Pancreas (tissue), 10 donors: ENCODE data around the gene BCAP31. TPM values are rescaled to one million over a fixed set of nuclear protein-coding genes. Genes with fewer than 3 reads are reported as not detected.

ENCODE experiments used
- ATAC-seq, 4 donors: fragments of 200-7000 bp; cut with Tn5 transposase; one replicate each; pipeline versions ENCODE4 v1.8.0 to v1.9.1; 2020; ENCODE audit warnings: mild to moderate bottlenecking in 4 of 4, moderate library complexity in 4 of 4
- DNase-seq, 6 donors: peaks; one replicate each; pipeline ENCODE4 v3.0.0-alpha.2; 2020
- FAIRE-seq: peaks from 2 replicates; lab custom pipeline; 2012; peaks lifted over from hg19 to GRCh38; lab: Jason Lieb, UNC
- H3K27ac ChIP-seq, 4 donors: fragments of 200-600 bp; sonication (generic); 1 replicate in 3 of 4; 2 replicates in 1 of 4; pipeline versions ENCODE4 v1.5.0 to v1.8.0; 2020
- H3K27me3 ChIP-seq, 4 donors: fragments of 200-600 bp; one replicate each; pipeline ENCODE4 v1.8.0; 2021
- H3K36me3 ChIP-seq, 3 donors: fragments of 200-600 bp; sonication (generic) in 1 of 3; one replicate each; pipeline versions ENCODE4 v1.5.0 to v1.8.0; 2020 to 2021
- H3K4me1 ChIP-seq, 3 donors: fragments of 200-600 bp; one replicate each; pipeline ENCODE4 v1.8.0; 2021
- H3K4me3 ChIP-seq, 4 donors: fragments of 200-600 bp; sonication (generic) in 2 of 4; one replicate each; pipeline versions ENCODE4 v1.5.0 to v1.8.0; 2020 to 2021
- H3K9me3 ChIP-seq, 4 donors: fragments of 200-600 bp; one replicate each; pipeline ENCODE4 v1.8.0; 2021
- WGBS, 2 donors: extraction: QIAGEN DNeasy Blood & Tissue Kit; methylation state at CpG; one replicate each; pipeline ENCODE4 v1.1.7; 2013; 5-methylcytosine and 5-hydroxymethylcytosine counted together
- intact Hi-C, 3 donors: fragments of 100-400 bp; cut with DNase I; formaldehyde crosslinking; loops; one replicate each; pipeline versions ENCODE4 v1.11.1 to v1.14.2; 2022
- polyA plus RNA-seq, 2 donors: library from polyadenylated mRNA; stranded (reverse); fragments of 200-250 nt; gene quantifications; one replicate each; pipeline ENCODE4 v1.2.3, GENCODE V29; 2013
- total RNA-seq, 6 donors: library from RNA; stranded (reverse); fragmentation: NEBNext Ultra II Directional in 4 of 6; extraction: Animal tissue kit (Norgen Biotek cat#: 25700) in 4 of 6; gene quantifications; one replicate each; pipeline versions ENCODE4 v1.2.1 to v1.2.4, GENCODE V29; 2021 to 2023
- TF ChIP-seq, protein P1 (sequence below), 4 donors: fragments of 200-600 bp; sonication (generic) in 3 of 4; IDR thresholded peaks; one replicate each; pipeline versions ENCODE4 v1.5.0 to v1.8.0; 2021; ENCODE audit warnings: antibody characterized with exemption in 4 of 4
- donor health status: healthy with polysubstance abuse.
- donor health status: DM: no; HTN: no; CAD: no; lungs with moderate emphysema.
- donor health status: DM: no; HTN: no; CAD: no.
- donor health status: control.
- donor health status: control.
- donor health status: Bipolar disorder and iron deficiency.
- donor health status: DM: yes; HTN: yes; CAD: no.
- donor health status: DM: no; HTN: no; CAD: no.
- donor health status: DM: no; HTN: no; CAD: no.
- donor health status: DM: yes; HTN: yes; CAD: no.

Gene BCAP31
- total RNA-seq: 100 to 1,000 TPM in 2 of 6 donors, 10 to 100 TPM in 4; 72.2 to 118 (median 88.4) TPM
- polyA plus RNA-seq: 10 to 100 TPM; 66.3 to 90.1 TPM

DNA sequence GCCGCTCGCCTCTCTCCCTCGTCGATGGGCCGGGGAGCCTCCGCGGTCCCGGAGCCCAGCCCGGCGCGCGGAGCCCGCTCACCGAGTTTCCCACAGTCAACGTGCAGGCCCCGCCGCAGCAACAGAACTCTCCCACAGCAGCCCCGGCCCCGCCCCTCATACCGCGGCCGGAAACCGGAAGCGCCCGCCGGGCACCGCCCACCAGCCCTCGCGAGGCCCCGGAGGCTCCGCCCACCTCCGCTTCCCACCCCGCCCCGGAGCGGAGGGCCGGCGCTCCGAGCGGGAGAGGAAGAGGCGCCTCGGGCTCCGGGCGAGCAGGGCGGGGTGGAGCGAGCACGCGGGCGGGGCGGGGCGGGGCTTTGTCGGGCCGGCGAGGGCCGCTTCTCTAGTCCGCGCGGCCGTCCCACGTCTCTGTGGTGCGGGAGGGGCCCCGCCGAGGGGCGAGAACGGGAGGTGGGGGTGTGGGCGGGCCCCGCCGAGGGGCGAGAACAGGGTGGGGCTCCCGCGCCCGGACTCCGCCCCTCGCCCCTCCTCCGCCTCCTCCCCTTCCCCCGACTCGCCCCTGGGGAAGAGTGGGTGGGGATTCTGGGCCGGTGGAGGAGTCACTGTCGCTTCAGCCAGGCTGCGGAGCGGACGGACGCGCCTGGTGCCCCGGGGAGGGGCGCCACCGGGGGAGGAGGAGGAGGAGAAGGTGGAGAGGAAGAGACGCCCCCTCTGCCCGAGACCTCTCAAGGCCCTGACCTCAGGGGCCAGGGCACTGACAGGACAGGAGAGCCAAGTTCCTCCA is at the start of gene BCAP31, which contains the start of gene ABCD1:
Gene BCAP31, minus strand, starts transcription at position 136 of the 787 bp plus-strand sequence. CDS start 1,143 bp downstream, outside the sequence.
Gene ABCD1, plus strand, starts transcription at position 605 of the 787 bp plus-strand sequence. CDS start 411 bp downstream, outside the sequence.
- peak within 1 kb of the TSS; percentile 45 to 56 (median 55) for H3K4me3 ChIP-seq
- peak within 1 kb of the TSS; percentile 46 to 82 (median 74) for H3K27ac ChIP-seq
- DNase-seq: peak; percentile 86 to 94 (median 91)
- no peaks in the 10 kb centered on the region for H3K27me3 ChIP-seq
- WGBS, 2 donors: 0 to 25% methylated on average over 23 to 84 of the region's 88 CpGs
- peaks cover 0 to 21% (median 7%) of the 10 kb centered on the region in 3 donors for H3K4me1 ChIP-seq
- H3K9me3 ChIP-seq: no peaks in the 10 kb centered on the region
- intact Hi-C loops: no loop called here
- TF ChIP-seq, protein P1, sequence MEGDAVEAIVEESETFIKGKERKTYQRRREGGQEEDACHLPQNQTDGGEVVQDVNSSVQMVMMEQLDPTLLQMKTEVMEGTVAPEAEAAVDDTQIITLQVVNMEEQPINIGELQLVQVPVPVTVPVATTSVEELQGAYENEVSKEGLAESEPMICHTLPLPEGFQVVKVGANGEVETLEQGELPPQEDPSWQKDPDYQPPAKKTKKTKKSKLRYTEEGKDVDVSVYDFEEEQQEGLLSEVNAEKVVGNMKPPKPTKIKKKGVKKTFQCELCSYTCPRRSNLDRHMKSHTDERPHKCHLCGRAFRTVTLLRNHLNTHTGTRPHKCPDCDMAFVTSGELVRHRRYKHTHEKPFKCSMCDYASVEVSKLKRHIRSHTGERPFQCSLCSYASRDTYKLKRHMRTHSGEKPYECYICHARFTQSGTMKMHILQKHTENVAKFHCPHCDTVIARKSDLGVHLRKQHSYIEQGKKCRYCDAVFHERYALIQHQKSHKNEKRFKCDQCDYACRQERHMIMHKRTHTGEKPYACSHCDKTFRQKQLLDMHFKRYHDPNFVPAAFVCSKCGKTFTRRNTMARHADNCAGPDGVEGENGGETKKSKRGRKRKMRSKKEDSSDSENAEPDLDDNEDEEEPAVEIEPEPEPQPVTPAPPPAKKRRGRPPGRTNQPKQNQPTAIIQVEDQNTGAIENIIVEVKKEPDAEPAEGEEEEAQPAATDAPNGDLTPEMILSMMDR (IDR thresholded peaks at IDR 0.05): no peak
- H3K36me3 ChIP-seq: no peaks in the 10 kb centered on the region
- peak; percentile 70 to 80 (median 76) for ATAC-seq
- no peak for FAIRE-seq

DNA sequence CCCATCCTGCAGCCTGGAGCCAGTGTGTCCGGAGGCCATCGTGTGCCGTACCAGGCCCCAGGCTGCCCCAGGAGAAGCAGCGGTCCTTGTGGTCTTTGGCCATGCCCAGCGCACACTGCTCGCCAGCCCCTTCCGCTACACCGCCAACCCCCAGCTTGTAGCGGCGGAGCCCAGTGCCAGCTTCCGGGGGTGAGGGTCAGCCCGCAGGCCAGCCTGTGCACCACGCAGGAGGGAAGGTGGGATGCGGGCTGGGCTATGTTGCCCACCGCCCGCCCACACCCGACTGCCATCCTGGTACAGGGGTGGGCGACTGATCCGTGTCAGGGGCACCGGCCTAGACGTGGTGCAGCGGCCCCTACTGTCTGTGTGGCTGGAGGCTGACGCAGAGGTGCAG is 49.0 kb upstream of the BCAP31 start:
- no peak overlapping the region for H3K27ac ChIP-seq
- ATAC-seq (no peak), DNase-seq (peak in 2 of 6 donors; percentile 27 to 74), FAIRE-seq (no peak)
- TF ChIP-seq, protein P1 (IDR thresholded peaks at IDR 0.05): no peak
- 91 to 93% methylated on average over 22 to 23 of the region's 23 CpGs for WGBS, 2 donors
- H3K36me3 ChIP-seq: no peaks in the 10 kb centered on the region
- H3K27me3 ChIP-seq: no peaks in the 10 kb centered on the region
- intact Hi-C loops: loop anchor here in 1 of 3 donors (10.0 kb wide), 1 partner anchor 182 kb away; no protein-coding TSS in a partner anchor
- no peak overlapping the region for H3K4me3 ChIP-seq
- H3K9me3 ChIP-seq: no peaks in the 10 kb centered on the region
- no peaks in the 10 kb centered on the region for H3K4me1 ChIP-seq

DNA sequence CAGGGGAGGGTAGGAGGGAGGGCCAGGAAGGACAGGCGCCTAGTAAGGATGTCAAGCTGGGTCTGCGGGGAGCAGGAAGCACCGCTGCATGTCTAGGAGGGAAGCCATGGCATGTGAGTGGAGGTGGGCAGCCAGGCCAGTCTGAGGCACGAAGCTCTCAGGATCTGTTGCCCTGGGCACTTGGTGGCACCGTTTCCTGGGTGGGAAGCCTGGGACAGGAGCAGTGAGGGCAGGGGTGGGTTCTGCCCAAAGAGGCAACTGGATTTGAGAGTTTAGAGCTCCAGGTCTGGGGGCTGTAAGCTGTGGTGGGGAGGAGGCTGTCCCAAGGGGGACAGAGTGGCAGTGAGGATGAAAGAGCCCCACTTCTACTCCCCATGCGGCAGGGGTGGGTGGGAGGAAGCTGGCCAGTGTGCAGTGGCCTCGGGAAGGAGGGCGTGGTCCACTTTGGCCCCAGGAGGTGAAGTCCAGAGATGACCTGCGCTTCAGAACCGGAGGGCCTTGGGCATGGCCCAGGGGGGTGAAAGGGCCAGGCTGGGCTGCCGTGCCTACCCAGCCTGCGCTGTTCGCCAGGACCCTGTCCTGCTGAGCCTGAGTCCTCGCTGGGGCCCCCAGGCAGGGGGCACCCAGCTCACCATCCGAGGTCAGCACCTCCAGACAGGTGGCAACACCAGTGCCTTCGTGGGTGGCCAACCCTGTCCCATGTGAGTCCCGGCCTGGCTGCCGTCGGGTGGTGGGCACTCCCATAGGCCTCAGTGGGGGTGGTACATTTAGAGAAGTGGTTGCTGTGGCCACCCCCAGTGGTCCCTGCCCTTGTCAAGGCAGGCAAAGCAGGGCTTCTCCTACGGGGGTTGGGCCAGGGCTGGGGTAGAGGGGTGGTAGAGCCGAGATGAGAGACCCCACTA is 48.4 kb upstream of the BCAP31 start:
- no peak overlapping the region for H3K4me3 ChIP-seq
- no peak overlapping the region for H3K27ac ChIP-seq
- 76 to 81% methylated on average over 20 to 21 of the region's 21 CpGs for WGBS, 2 donors
- DNase-seq: peak in 3 of 6 donors; percentile 11 to 76 (median 12)
- no peak for ATAC-seq
- no peaks in the 10 kb centered on the region for H3K27me3 ChIP-seq
- no peaks in the 10 kb centered on the region for H3K9me3 ChIP-seq
- no peaks in the 10 kb centered on the region for H3K36me3 ChIP-seq
- TF ChIP-seq, protein P1 (IDR thresholded peaks at IDR 0.05): no peak
- H3K4me1 ChIP-seq: no peaks in the 10 kb centered on the region
- intact Hi-C loops: loop anchor here in 1 of 3 donors (10.0 kb wide), 1 partner anchor 182 kb away; no protein-coding TSS in a partner anchor
- FAIRE-seq: no peak

DNA sequence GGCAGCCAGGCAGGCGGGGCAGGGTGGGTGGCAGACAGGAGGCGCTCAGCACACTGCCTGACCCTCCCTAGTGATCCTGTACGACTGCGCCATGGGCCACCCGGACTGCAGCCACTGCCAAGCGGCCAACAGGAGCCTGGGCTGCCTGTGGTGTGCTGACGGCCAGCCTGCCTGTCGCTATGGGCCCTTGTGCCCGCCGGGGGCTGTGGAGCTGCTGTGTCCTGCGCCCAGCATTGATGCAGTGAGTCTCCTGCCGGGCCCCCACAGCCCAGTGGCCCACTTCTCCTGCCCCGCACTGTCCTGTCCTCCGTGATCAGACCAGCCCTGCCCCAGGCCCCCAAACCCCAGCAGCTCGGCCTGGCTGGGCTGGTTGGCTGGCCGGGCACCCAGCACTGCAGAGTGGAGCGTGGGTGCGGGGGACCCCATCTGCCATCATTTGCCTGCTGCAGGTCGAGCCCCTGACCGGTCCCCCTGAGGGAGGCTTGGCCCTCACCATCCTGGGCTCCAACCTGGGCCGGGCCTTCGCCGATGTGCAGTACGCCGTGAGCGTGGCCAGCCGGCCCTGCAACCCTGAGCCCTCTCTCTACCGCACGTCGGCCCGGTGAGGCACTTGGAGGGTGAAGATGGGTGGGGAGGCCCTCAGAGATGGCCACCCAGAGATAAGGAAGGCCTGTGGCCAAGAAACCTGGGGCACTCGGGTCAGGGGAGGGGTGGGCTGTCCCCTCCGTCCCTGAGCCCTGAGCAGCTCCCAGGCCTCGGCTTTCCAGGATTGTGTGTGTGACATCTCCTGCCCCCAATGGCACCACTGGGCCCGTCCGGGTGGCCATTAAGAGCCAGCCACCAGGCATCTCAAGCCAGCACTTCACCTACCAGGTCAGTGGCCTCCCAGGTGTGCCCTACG is 47.5 kb upstream of the BCAP31 start:
- Histone ChIP-seq H3K27ac (no peak overlapping the region), H3K9me3 (no peaks in the 10 kb centered on the region), H3K36me3 (no peaks in the 10 kb centered on the region), H3K4me3 (no peak overlapping the region), H3K27me3 (no peaks in the 10 kb centered on the region), H3K4me1 (no peaks in the 10 kb centered on the region)
- WGBS, 2 donors: 84 to 85% methylated on average over 34 to 37 of the region's 37 CpGs
- TF ChIP-seq, protein P1 (IDR thresholded peaks at IDR 0.05): no peak
- FAIRE-seq (no peak), ATAC-seq (no peak), DNase-seq (peak in 2 of 6 donors; percentile 11 to 75)
- intact Hi-C loops: loop anchor here in 1 of 3 donors (10.0 kb wide), 1 partner anchor 183 kb away; no protein-coding TSS in a partner anchor
